Measurements from ENCODE around the gene PCDHA8.

Gene PCDHA8

GRCh38 chr5:140855772-140856674 is 15.0 kb downstream of the PCDHA8 start, which contains the start of gene PCDHA10:
Gene PCDHA10 (plus strand): TSS chr5:140855897. CDS start chr5:140856049, 152 bp downstream.
- ChIA-PET POLR2A (no interaction called here), CTCF (no interaction called here)
- DNase-seq (ENCODE audit: extremely low spot score) = no peak
- no peak for TF ChIP-seq CTCF (IDR thresholded peaks at IDR 0.05; ENCODE audit: control extremely low read depth, extremely low read depth, low read depth, missing control alignments)

- DNase-seq (ENCODE audit: extremely low spot score) = no peak
- CTCF ChIA-PET = no interaction called here
These were observed 16.4 kb downstream of the PCDHA8 start for GRCh38 chr5:140857177-140857986.

GRCh38 chr5:140857987-140858240 is 16.9 kb downstream of the PCDHA8 start:
- ChIA-PET POLR2A (no interaction called here), CTCF (no interaction called here)
- no peak for TF ChIP-seq CTCF (IDR thresholded peaks at IDR 0.05; ENCODE audit: control extremely low read depth, extremely low read depth, low read depth, missing control alignments)
- no peak for DNase-seq (ENCODE audit: extremely low spot score)

More at GRCh38 chr5:140857177-140857986, 16.4 kb downstream of the PCDHA8 start:
- POLR2A ChIA-PET = no interaction called here
- no peak for TF ChIP-seq CTCF (IDR thresholded peaks at IDR 0.05; ENCODE audit: control extremely low read depth, extremely low read depth, low read depth, missing control alignments)

- CTCF ChIA-PET = no interaction called here
- no peak for TF ChIP-seq CTCF (IDR thresholded peaks at IDR 0.05; ENCODE audit: control extremely low read depth, extremely low read depth, low read depth, missing control alignments)
- no peak for DNase-seq (ENCODE audit: extremely low spot score)
- POLR2A ChIA-PET = no interaction called here
These were observed 21.7 kb downstream of the PCDHA8 start for GRCh38 chr5:140862441-140863295.

DNA sequence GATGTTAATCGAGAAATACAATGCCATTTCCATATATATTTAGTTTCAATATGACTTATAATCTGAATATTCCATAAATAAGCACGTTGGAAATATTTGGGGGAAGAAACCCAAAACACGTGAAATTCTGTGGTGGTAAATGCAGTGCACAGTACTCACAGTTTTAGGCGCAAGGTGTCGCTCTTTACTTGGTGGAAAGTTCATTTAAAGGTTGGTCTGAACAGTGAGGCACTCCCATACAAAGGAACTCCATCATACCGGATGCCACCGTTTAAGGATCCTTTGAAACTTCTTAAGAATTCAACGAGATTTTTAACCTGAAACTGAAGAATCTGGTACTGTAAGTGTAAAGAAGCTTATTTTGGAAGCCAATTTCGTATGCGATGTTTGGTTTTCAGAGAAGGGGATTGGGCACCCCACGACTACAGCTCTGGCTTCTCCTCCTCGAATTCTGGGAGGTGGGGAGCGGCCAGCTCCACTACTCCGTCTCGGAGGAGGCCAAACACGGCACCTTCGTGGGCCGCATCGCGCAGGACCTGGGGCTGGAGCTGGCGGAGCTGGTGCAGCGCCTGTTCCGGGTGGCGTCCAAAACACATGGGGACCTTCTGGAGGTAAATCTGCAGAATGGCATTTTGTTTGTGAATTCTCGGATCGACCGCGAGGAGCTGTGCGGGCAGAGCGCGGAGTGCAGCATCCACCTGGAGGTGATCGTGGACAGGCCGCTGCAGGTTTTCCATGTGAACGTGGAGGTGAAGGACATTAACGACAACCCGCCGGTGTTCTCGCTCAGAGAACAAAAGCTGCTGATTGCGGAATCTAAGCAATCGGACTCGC is 28.0 kb downstream of the PCDHA8 start, which contains the start of gene PCDHA11:
Gene PCDHA11 (plus strand): TSS at position 237 of the 834 bp plus-strand sequence. CDS start 147 bp downstream, at position 384.
- ChIA-PET POLR2A (no interaction called here), CTCF (no interaction called here)
- no peak for TF ChIP-seq CTCF (IDR thresholded peaks at IDR 0.05; ENCODE audit: control extremely low read depth, extremely low read depth, low read depth, missing control alignments)
- no peak for DNase-seq (ENCODE audit: extremely low spot score)
